Raji (cell line): ENCODE results near the gene ATP8B3.

Experiments
- POLR2A ChIP-seq: IDR thresholded peaks from 2 replicates; pipeline ENCODE4 v1.6.1; 2011; ENCODE audit warnings: low read depth, low read length, control low read depth; ENCODE audit not compliant: insufficient read depth

The ATP8B3 gene

DNA sequence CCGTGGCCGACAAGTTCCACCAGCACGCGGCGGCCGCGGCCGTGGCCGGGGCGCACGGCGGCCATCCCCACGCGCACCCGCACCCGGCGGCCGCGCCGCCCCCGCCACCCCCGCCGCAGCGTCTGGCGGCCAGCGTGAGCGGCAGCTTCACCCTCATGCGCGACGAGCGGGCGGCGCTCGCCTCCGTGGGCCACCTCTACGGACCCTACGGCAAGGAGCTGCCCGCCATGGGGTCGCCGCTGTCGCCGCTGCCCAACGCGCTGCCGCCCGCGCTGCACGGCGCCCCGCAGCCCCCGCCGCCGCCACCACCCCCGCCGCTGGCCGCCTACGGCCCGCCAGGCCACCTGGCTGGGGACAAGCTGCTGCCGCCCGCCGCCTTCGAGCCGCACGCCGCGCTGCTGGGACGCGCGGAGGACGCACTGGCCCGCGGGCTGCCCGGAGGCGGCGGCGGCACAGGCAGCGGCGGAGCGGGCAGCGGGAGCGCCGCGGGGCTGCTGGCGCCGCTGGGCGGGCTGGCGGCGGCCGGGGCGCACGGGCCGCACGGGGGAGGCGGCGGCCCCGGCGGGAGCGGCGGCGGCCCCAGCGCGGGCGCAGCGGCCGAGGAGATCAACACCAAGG lies 57.9 kb downstream of the ATP8B3 start:
- no peak for TF ChIP-seq POLR2A

DNA sequence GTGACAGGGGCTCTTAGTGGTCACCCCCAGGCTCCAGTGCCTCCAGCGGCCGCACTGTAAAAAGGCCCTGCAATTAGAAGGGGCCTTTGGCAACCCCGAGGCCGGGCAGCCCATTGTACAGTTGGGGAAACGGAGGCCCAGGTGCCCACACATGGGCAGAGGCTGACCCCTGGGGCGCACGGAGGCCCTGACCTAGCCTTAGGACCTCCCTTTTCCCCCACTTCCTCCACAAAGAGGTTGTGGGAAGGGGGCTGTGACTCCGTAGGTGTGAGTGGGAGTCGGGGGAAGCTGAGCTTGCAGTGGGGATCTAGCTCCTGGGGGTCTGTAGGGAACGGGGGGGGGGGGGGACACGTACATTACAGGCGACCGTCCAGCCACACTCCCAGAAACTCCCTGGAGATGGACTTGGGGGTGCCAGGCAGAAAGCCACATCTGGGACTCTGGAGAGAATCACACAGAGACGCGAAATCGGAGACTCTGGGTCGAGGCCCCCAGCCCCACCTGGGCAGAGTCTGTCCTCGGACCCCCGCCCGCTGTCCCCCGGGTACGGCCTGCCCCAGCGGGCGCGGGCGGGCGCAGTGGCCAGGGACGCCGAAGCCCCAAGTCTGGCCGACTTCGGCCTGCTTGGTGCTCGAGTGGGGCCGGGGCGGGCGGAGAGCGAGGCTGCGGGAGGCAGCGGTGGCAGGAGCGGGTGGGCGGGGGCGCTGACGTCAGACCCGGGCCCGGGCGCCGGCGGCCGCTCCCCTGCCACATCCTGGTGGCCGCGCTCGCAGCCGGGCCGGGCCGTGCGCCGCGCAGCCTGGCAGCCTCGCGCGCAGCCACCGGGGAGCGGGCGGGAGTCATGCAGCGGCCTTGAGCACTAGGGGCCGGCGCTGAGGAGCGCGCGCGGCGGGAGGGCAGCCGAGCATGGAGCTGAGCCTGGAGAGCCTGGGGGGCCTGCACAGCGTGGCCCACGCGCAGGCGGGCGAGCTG lies 59.0 kb downstream of the ATP8B3 start, which contains the start of gene ONECUT3:
Gene ONECUT3 (plus strand): TSS at position 750 of the 972 bp plus-strand sequence. CDS start 157 bp downstream, at position 907.
- no peak for TF ChIP-seq POLR2A

DNA sequence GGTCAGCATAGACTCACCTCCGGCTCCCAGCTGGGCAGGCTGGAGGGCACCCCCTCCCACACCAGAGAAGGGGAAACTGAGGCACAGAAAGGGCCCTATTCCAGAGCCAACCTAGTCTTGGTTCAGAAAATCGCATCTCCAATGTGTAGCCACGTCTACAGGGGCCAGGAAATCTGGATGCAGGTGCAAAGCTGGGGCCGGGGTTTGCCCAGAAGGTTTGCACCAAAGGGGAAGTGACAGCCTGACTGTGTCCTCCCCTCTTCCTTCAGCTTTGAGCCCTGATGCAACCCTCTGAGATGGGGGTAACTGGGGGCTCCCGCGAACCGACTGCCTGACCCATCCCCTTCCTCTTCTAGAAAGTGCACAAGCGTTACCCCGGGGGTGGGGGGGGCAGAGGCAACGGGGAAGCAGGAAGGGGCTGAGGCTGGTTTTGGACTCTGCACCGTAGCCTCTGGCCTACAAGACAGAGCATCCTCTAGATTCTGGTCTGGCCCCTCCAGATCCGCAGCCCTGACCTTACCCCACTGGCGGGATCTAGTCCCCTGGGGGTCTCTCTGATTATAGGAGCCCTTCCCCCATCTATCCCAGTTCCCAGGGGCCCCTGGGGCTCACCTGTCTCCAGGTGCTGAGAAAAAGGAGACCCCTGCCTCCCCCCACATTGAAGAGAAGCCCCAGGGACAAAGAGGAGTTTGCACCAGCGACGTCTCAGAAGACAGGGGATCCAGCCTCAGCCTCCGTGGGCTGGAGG lies 59.9 kb downstream of the ATP8B3 start:
- no peak for TF ChIP-seq POLR2A

GRCh38 chr19:1751367-1752008 lies 60.6 kb downstream of the ATP8B3 start:
- TF ChIP-seq POLR2A: no peak

GRCh38 chr19:1750343-1751021 lies 61.6 kb downstream of the ATP8B3 start:
- TF ChIP-seq POLR2A: no peak

GRCh38 chr19:1749373-1750342 lies 62.4 kb downstream of the ATP8B3 start:
- no peak for TF ChIP-seq POLR2A

DNA sequence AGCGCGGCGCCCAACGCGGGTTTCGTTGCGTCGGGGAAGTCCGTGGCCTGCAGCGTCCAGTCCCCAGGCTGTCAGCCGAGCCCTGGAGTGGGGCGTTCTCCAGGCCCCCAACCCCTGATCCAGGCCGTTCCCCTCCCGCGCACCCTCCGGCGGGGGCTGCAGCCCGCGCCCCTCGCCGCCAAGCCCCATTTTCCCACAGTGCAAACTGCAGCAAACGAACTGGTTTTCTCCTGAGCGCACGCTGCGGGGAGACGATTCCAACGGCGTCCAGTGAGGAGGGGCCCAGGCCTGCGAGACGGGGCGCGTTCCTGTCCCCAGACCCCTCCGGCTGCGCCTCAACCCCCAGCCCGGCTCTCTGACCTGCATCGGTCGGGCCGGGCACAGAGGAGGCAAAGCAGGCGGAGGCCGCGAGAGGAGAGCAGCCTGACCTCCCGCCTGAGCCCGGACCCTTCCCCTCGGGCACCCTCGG lies 63.2 kb downstream of the ATP8B3 start:
- TF ChIP-seq POLR2A: no peak

GRCh38 chr19:1748115-1748872 lies 63.8 kb downstream of the ATP8B3 start:
- TF ChIP-seq POLR2A: no peak

DNA sequence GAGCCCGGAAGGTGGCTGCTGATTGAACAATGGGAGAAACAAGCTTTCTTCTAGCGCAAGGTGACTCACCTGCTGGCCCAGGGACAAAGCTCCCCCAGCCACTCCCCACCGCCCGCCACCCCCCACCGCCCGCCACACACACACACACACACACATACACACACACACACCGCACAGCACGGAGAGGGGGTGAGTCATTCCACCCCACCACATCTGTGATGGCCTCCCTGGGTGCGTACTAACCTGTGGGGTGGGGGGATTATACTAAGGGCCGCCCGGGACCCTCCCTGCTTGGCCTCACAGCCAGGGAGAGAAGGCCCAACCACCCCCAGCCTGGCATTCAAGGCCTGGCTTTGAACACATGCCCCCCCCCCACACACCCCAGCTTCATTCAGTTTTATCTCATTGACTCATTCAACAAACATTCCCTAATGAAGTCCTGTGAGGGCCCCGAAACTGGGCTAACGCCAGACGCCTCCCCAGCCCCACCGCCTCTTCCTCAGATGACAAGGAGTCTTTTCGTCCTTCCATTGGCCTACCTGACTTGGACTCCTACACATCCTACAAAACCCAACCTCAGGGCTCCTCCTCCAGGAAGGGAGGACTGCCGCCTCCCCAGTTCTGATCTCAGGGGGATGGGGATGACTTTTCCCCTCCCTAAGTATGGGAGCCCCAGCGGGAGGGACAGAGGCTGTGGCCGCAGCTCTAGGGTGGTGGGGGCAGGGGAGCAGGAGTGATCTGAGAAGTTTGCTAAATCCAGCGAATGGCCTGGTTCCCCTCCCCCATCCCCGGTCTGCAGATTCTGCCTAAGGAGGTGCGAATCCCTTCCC lies 64.6 kb downstream of the ATP8B3 start:
- TF ChIP-seq POLR2A: no peak

- TF ChIP-seq POLR2A: no peak
Observed at GRCh38 chr19:1746401-1747284, 65.4 kb downstream of the ATP8B3 start.

GRCh38 chr19:1745589-1746031 lies 66.5 kb downstream of the ATP8B3 start:
- TF ChIP-seq POLR2A: no peak
